ENCODE results near the gene CNN2. TPM values are rescaled to one million over a fixed set of nuclear protein-coding genes. Genes with fewer than 3 reads are reported as not detected.

Gene CNN2
- total and polyA plus RNA-seq, 12 donors = 33.0 to 117 (median 61.7) TPM

- DNase-seq (peak in 1 of 2 donors; percentile 44), ATAC-seq (no peak)
- 30 to 33% methylated on average over 32 of the region's 32 CpGs for WGBS, 2 donors
- TF ChIP-seq CTCF (IDR thresholded peaks at IDR 0.05) = no peak
- no peaks in the 10 kb centered on the region for H3K9me3 ChIP-seq
- H3K27me3 ChIP-seq = no peaks in the 10 kb centered on the region
- H3K4me3 ChIP-seq = no peak overlapping the region
- peaks cover 4 to 35% (median 22%) of the 10 kb centered on the region in 9 donors for H3K4me1 ChIP-seq
- no peak overlapping the region for H3K27ac ChIP-seq
- intact Hi-C loops (cut with DNase I) = loop anchor here in 7 of 10 donors (5.0 to 10.0 kb wide), 6 partner anchors 116 to 213 kb away; partner anchors contain the start of genes CFD (in 2 of the 7) and ELANE (in 1 of the 7)
- no peaks in the 10 kb centered on the region for H3K36me3 ChIP-seq
These were observed 46.0 kb upstream of the CNN2 start for GRCh38 chr19:980133-980998.

- Histone ChIP-seq H3K27me3 (no peaks in the 10 kb centered on the region), H3K27ac (peak overlapping the region in 6 of 10 donors; percentile 17 to 92 (median 33)), H3K4me1 (peaks cover 4 to 36% (median 22%) of the 10 kb centered on the region in 9 donors), H3K36me3 (peaks cover 0 to 22% (median 8%) of the 10 kb centered on the region in 9 donors), H3K9me3 (no peaks in the 10 kb centered on the region), H3K4me3 (peak overlapping the region in 9 of 10 donors; percentile 28 to 52 (median 41))
- ATAC-seq (peak; percentile 69 to 86 (median 76)), DNase-seq (peak; percentile 54 to 83)
- 1% methylated on average over 46 of the region's 46 CpGs for WGBS, 2 donors
- TF ChIP-seq CTCF (IDR thresholded peaks at IDR 0.05) = peak; percentile 76 to 99 (median 94)
- intact Hi-C loops (cut with DNase I) = loop anchor here (1.0 to 10.0 kb wide), 11 partner anchors 58 to 215 kb away; partner anchors contain the start of genes CFD (in 2 of the 10) and ELANE (in 1 of the 10)
These were observed 43.7 kb upstream of the CNN2 start for GRCh38 chr19:982567-983170.

GRCh38 chr19:984165-984967 lies 42.0 kb upstream of the CNN2 start, which contains the start of gene WDR18:
TSS of gene WDR18 (plus strand) at chr19:984345. CDS start at chr19:984354, 9 bp downstream.
- peak; percentile 94 to 95 for DNase-seq
- H3K36me3 ChIP-seq = peaks cover 0 to 31% (median 8%) of the 10 kb centered on the region in 9 donors
- H3K27ac ChIP-seq = peak within 1 kb of the TSS in 9 of 10 donors; percentile 77 to 92 (median 87)
- intact Hi-C loops (cut with DNase I) = loop anchor here in 7 of 10 donors (1.0 to 10.0 kb wide), 7 partner anchors 37 to 217 kb away; partner anchors contain the start of genes CFD (in 2 of the 7), ELANE (in 1 of the 7), RNU6-2 (in 1 of the 7) and TMEM259 (in 1 of the 7)
- no peaks in the 10 kb centered on the region for H3K9me3 ChIP-seq
- 0 to 1% methylated on average over 78 of the region's 78 CpGs for WGBS, 2 donors
- peak in 6 of 9 donors; percentile 14 to 48 (median 35) for TF ChIP-seq CTCF (IDR thresholded peaks at IDR 0.05)
- no peaks in the 10 kb centered on the region for H3K27me3 ChIP-seq
- peak within 1 kb of the TSS; percentile 49 to 99 (median 94) for H3K4me3 ChIP-seq
- H3K4me1 ChIP-seq = peaks cover 4 to 36% (median 22%) of the 10 kb centered on the region in 9 donors
- ATAC-seq = peak; percentile 92 to 97 (median 96)

Data from heart right ventricle (tissue), 16 donors.